ENCODE results near the gene KCNQ5.

Gene KCNQ5

DNA sequence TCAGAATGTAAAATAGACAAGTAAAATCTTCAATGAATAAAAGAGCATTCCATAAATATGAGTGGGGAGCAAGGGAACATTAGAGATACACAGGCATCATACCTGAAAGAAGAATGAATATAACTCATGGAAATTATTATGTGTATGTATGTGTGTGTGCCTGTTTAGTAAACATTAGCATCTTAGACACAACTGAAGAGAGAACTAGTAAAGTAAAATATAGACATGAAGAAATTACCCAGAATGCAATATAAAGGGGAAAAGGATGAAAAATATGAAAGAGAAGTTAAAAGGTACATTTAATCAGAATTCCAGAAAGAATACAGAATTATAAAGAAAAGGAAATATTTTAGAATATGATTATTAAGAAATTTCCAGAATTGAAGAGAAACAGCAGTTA, 264.3 kb downstream of the KCNQ5 start:
- Histone ChIP-seq H3K27me3 (ENCODE audit: low read length) (no peaks in the 10 kb centered on the region), H3K9me3 (ENCODE audit: insufficient read depth, low read length) (peaks cover 13% of the 10 kb centered on the region; the same call in 1 of the 2 replicates), H3K9me2 (replicated peaks; ENCODE audit: insufficient read depth, low read length) (no peaks in the 10 kb centered on the region), H4K20me1 (ENCODE audit: low read depth, low read length) (no peaks in the 10 kb centered on the region), H3K4me3 (ENCODE audit: insufficient read depth, low read length, poor library complexity, severe bottlenecking) (no peak overlapping the region), H2AFZ (ENCODE audit: low read depth, low read length, severe bottlenecking) (no peak overlapping the region), H3K4me2 (ENCODE audit: low read depth, low read length, poor library complexity, severe bottlenecking) (no peak overlapping the region), H3K9ac (ENCODE audit: low read length) (no peak overlapping the region), H3K79me2 (ENCODE audit: insufficient read depth, low read length) (0 out of 2 replicates have a peak, but pooled peaks cover 5% of the 10 kb centered on the region), H3K27ac (ENCODE audit: low read depth, low read length) (no peak overlapping the region), H3K36me3 (ENCODE audit: low read length) (0 out of 2 replicates have a peak, but pooled peaks cover 2% of the 10 kb centered on the region), H3F3A (ENCODE audit: insufficient read depth) (no peaks in the 10 kb centered on the region)
- no peak for TF ChIP-seq EZH2phosphoT487 (conservative IDR thresholded peaks at IDR 0.05; ENCODE audit: low read length)
- TF ChIP-seq, protein P1, sequence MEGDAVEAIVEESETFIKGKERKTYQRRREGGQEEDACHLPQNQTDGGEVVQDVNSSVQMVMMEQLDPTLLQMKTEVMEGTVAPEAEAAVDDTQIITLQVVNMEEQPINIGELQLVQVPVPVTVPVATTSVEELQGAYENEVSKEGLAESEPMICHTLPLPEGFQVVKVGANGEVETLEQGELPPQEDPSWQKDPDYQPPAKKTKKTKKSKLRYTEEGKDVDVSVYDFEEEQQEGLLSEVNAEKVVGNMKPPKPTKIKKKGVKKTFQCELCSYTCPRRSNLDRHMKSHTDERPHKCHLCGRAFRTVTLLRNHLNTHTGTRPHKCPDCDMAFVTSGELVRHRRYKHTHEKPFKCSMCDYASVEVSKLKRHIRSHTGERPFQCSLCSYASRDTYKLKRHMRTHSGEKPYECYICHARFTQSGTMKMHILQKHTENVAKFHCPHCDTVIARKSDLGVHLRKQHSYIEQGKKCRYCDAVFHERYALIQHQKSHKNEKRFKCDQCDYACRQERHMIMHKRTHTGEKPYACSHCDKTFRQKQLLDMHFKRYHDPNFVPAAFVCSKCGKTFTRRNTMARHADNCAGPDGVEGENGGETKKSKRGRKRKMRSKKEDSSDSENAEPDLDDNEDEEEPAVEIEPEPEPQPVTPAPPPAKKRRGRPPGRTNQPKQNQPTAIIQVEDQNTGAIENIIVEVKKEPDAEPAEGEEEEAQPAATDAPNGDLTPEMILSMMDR (IDR thresholded peaks at IDR 0.05; ENCODE audit: insufficient read depth, low read length, poor library complexity, severe bottlenecking): no peak

DNA sequence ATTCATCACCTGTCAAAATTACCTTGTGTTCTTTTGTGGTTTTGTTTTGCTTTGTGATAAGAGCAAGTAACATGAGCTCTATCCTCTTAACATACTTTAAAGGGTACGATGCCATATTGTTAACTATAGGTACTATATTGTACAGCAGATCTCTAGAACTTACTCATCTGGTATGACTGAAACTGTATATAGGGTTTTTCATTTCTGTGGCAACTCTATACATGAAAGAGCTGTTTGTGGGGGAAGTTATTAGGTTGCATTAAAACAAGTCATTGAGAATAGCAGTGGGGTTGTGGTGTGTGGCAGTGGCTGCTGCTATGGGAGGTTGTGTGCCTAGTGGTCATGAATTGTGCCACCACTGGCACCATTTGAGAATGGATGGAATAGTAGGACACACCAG, 268.4 kb downstream of the KCNQ5 start:
- no peaks in the 10 kb centered on the region for H3F3A ChIP-seq (ENCODE audit: insufficient read depth)
- peaks cover 8% of the 10 kb centered on the region; the same call in 1 of the 2 replicates for H3K79me2 ChIP-seq (ENCODE audit: insufficient read depth, low read length)
- H3K9ac ChIP-seq (ENCODE audit: low read length): no peak overlapping the region
- peaks cover 13% of the 10 kb centered on the region; the same call in 1 of the 2 replicates for H3K9me3 ChIP-seq (ENCODE audit: insufficient read depth, low read length)
- H3K27ac ChIP-seq (ENCODE audit: low read depth, low read length): no peak overlapping the region
- no peak overlapping the region for H3K4me3 ChIP-seq (ENCODE audit: insufficient read depth, low read length, poor library complexity, severe bottlenecking)
- TF ChIP-seq, protein P1 (IDR thresholded peaks at IDR 0.05; ENCODE audit: insufficient read depth, low read length, poor library complexity, severe bottlenecking): no peak
- TF ChIP-seq EZH2phosphoT487 (conservative IDR thresholded peaks at IDR 0.05; ENCODE audit: low read length): no peak
- H3K36me3 ChIP-seq (ENCODE audit: low read length): no peaks in the 10 kb centered on the region
- H4K20me1 ChIP-seq (ENCODE audit: low read depth, low read length): no peaks in the 10 kb centered on the region
- no peak overlapping the region for H3K4me2 ChIP-seq (ENCODE audit: low read depth, low read length, poor library complexity, severe bottlenecking)
- H3K9me2 ChIP-seq (replicated peaks; ENCODE audit: insufficient read depth, low read length): no peaks in the 10 kb centered on the region
- H3K27me3 ChIP-seq (ENCODE audit: low read length): no peaks in the 10 kb centered on the region
- H2AFZ ChIP-seq (ENCODE audit: low read depth, low read length, severe bottlenecking): no peak overlapping the region

DNA sequence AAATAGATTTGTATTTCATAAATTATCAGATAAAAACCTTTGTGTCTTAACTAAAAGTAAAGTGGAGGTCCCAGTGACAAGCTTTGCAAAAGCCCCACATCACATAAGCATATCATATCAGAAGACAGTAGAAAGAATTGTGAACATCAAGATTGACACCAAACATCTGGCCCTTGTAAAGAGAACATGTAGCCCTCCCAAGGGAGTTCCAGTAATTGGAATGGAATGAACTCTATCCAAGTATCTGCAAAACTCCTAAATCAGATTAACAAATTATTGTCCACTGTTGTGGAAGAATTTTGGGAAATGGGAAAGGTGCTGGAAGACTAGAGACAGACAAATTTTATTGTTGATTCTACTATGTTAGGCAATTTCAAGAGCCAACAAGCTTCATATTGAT, 268.8 kb downstream of the KCNQ5 start:
- Histone ChIP-seq H3K4me3 (ENCODE audit: insufficient read depth, low read length, poor library complexity, severe bottlenecking) (no peak overlapping the region), H3K36me3 (ENCODE audit: low read length) (no peaks in the 10 kb centered on the region), H3F3A (ENCODE audit: insufficient read depth) (no peaks in the 10 kb centered on the region), H3K9me3 (ENCODE audit: insufficient read depth, low read length) (peaks cover 10% of the 10 kb centered on the region; the same call in 1 of the 2 replicates), H3K9me2 (replicated peaks; ENCODE audit: insufficient read depth, low read length) (no peaks in the 10 kb centered on the region), H3K9ac (ENCODE audit: low read length) (no peak overlapping the region), H3K27me3 (ENCODE audit: low read length) (no peaks in the 10 kb centered on the region), H3K79me2 (ENCODE audit: insufficient read depth, low read length) (peaks cover 8% of the 10 kb centered on the region; the same call in 1 of the 2 replicates), H3K27ac (ENCODE audit: low read depth, low read length) (no peak overlapping the region), H2AFZ (ENCODE audit: low read depth, low read length, severe bottlenecking) (no peak overlapping the region), H3K4me2 (ENCODE audit: low read depth, low read length, poor library complexity, severe bottlenecking) (no peak overlapping the region), H4K20me1 (ENCODE audit: low read depth, low read length) (no peaks in the 10 kb centered on the region)
- TF ChIP-seq, protein P1 (IDR thresholded peaks at IDR 0.05; ENCODE audit: insufficient read depth, low read length, poor library complexity, severe bottlenecking): no peak
- no peak for TF ChIP-seq EZH2phosphoT487 (conservative IDR thresholded peaks at IDR 0.05; ENCODE audit: low read length)

Measured in SU-DHL-6 (cell line).